ENCODE results near the gene SLC6A17. TPM values are rescaled to one million over a fixed set of nuclear protein-coding genes. Genes with fewer than 3 reads are reported as not detected.

Gene SLC6A17
- total and polyA plus RNA-seq, 2 donors (not counting 1 experiment from before 2014, with no cell fraction given): not detected

- ATAC-seq (ENCODE audit: low read depth) (no peak), DNase-seq (peak; percentile 38)
- H3K4me2 ChIP-seq (replicated peaks; ENCODE audit: low read depth, low read length, poor library complexity, severe bottlenecking): peak overlapping the region; percentile 92
- TF ChIP-seq CTCF (IDR thresholded peaks at IDR 0.05) (no peak), EZH2 (IDR thresholded peaks at IDR 0.05; ENCODE audit: borderline replicate concordance, insufficient read depth, low read depth, low read length, poor library complexity, severe bottlenecking) (no peak)
- CTCF ChIA-PET: interaction anchor here (1.0 to 24.7 kb wide), 8 partner anchors 9 to 284 kb away, joined by 3 to 838 read pairs (median 90); partner anchors contain the start of genes LAMTOR5, PROK1 and RBM15
- H3K36me3 ChIP-seq (replicated peaks in 1 of 2; ENCODE audit: control extremely low read depth in 1 of 2, control insufficient read depth in 1 of 2, extremely low read depth in 1 of 2, insufficient read depth in 2 of 2, low read length in 1 of 2): no peaks in the 10 kb centered on the region
- H3K4me1 ChIP-seq (ENCODE audit: control insufficient read depth in 2 of 2, insufficient read depth in 2 of 2, low read length in 2 of 2): peaks cover 17 to 31% of the 10 kb centered on the region in 2 donors
- H3K27ac ChIP-seq (ENCODE audit: low read length in 2 of 2): no peak overlapping the region
- peak overlapping the region; percentile 76 for H2AFZ ChIP-seq (ENCODE audit: insufficient read depth, low read depth, low read length, poor library complexity, severe bottlenecking)
- no peaks in the 10 kb centered on the region for H3K79me2 ChIP-seq (ENCODE audit: control insufficient read depth, insufficient read depth, low read length)
- WGBS (ENCODE audit: insufficient coverage): 56% methylated on average over 9 of the region's 20 CpGs
- H3K9me3 Mint-ChIP-seq (ENCODE audit: insufficient read depth): no peaks in the 10 kb centered on the region
- peak overlapping the region; percentile 66 for H3K27ac Mint-ChIP-seq
- peaks cover 0 to 8% (median 0%) of the 10 kb centered on the region in 4 experiments for H3K27me3 ChIP-seq (replicated peaks in 1 of 4; ENCODE audit: control extremely low read depth in 1 of 4, control insufficient read depth in 3 of 4, insufficient read depth in 4 of 4, low read length in 3 of 4)
- H3K4me3 Mint-ChIP-seq: peak overlapping the region; percentile 83
- H3K4me3 ChIP-seq (ENCODE audit: control extremely low read depth in 1 of 5, extremely low read depth in 1 of 5, insufficient read depth in 1 of 5, low read depth in 2 of 5, low read length in 4 of 5): no peak overlapping the region
- H3K9ac ChIP-seq (ENCODE audit: low read length): no peak overlapping the region
- H3K27me3 Mint-ChIP-seq: no peaks in the 10 kb centered on the region
- intact Hi-C loops (cut with micrococcal nuclease): no loop called here
- peaks cover 6% of the 10 kb centered on the region for H4K20me1 ChIP-seq (ENCODE audit: control insufficient read depth, insufficient read depth, low read length, poor library complexity, severe bottlenecking)
- H3K4me1 Mint-ChIP-seq: peaks cover 43% of the 10 kb centered on the region
- POLR2A ChIA-PET: interaction anchor here (0.9 to 4.5 kb wide), 3 partner anchors 16 to 126 kb away, joined by 3 to 29 read pairs (median 4); partner anchors contain the start of gene RBM15
- peaks cover 0 to 4% (median 0%) of the 10 kb centered on the region in 3 donors for H3K9me3 ChIP-seq (ENCODE audit: control extremely low read depth in 1 of 3, control insufficient read depth in 2 of 3, insufficient read depth in 1 of 3, low read length in 2 of 3)
These were observed 62.2 kb downstream of the SLC6A17 start for GRCh38 chr1:110212169-110213142.
